HG02763 (cell line): ENCODE data around the gene BAHCC1.
"Not testable (repeated sequence)": the region's sequence is repeated elsewhere in the genome, so short reads cannot be mapped to it uniquely, and the experiment has no call there.

Source experiments
- ATAC-seq: cut with Tn5 transposase; IDR thresholded peaks from one replicate; pipeline ENCODE4 v1.9.1; 2021; ENCODE audit warnings: mild to moderate bottlenecking, moderate library complexity; ENCODE audit not compliant: unreplicated experiment

BAHCC1 gene

GRCh38 chr17:81425716-81426392, 30.6 kb downstream of the BAHCC1 start:
- ATAC-seq: not testable (repeated sequence)

- no peak for ATAC-seq
These were observed 31.3 kb downstream of the BAHCC1 start for GRCh38 chr17:81426393-81427172.

- no peak for ATAC-seq
These were observed 32.2 kb downstream of the BAHCC1 start for GRCh38 chr17:81427173-81428120.

- ATAC-seq: no peak
These were observed 32.9 kb downstream of the BAHCC1 start for GRCh38 chr17:81428121-81428515.

- no peak for ATAC-seq
These were observed 33.3 kb downstream of the BAHCC1 start for GRCh38 chr17:81428516-81428915.

GRCh38 chr17:81428948-81429774, 33.9 kb downstream of the BAHCC1 start:
- ATAC-seq: no peak

GRCh38 chr17:81429821-81430551, 34.7 kb downstream of the BAHCC1 start:
- ATAC-seq: no peak

- ATAC-seq: no peak
These were observed 36.6 kb downstream of the BAHCC1 start for GRCh38 chr17:81431545-81432482.

GRCh38 chr17:81432941-81433340, 37.7 kb downstream of the BAHCC1 start:
- no peak for ATAC-seq

- ATAC-seq: no peak
These were observed 38.4 kb downstream of the BAHCC1 start for GRCh38 chr17:81433656-81434055.

GRCh38 chr17:81434072-81434471, 38.8 kb downstream of the BAHCC1 start:
- ATAC-seq: no peak

GRCh38 chr17:81434681-81435417, 39.6 kb downstream of the BAHCC1 start:
- ATAC-seq: no peak

GRCh38 chr17:81435652-81436293, 40.5 kb downstream of the BAHCC1 start:
- ATAC-seq: no peak

- no peak for ATAC-seq
These were observed 41.1 kb downstream of the BAHCC1 start for GRCh38 chr17:81436294-81436849.

GRCh38 chr17:81437191-81437651, 42.0 kb downstream of the BAHCC1 start:
- ATAC-seq: no peak

- ATAC-seq: no peak
These were observed 42.9 kb downstream of the BAHCC1 start for GRCh38 chr17:81438007-81438659.

GRCh38 chr17:81438688-81439087, 43.4 kb downstream of the BAHCC1 start:
- ATAC-seq: no peak
